Uterus (tissue), 2 donors: ENCODE data around the gene KAT2A.

Experiments
- CTCF ChIP-seq, 4 experiments: fragments of 200-600 bp in 2 of 4; fragments of 450-650 bp in 2 of 4; sonication (generic) in 2 of 4; IDR thresholded peaks; one replicate each; pipeline ENCODE4 v1.5.1; 2016 to 2019; ENCODE audit warnings: antibody characterized with exemption in 4 of 4, mild to moderate bottlenecking in 2 of 4, moderate library complexity in 1 of 4
- POLR2A ChIP-seq, 2 donors: fragments of 450-650 bp; IDR thresholded peaks; one replicate each; pipeline ENCODE4 v1.6.1; 2016; ENCODE audit warnings: antibody characterized with exemption in 2 of 2, mild to moderate bottlenecking in 1 of 2, moderate library complexity in 1 of 2

- TF ChIP-seq CTCF (IDR thresholded peaks at IDR 0.05), result no peak
- no peak for TF ChIP-seq POLR2A (IDR thresholded peaks at IDR 0.05)
Observed at GRCh38 chr17:42078396-42079043, 42.6 kb downstream of the KAT2A start.
